ENCODE results near the gene CTNNA3.
"Not testable (repeated sequence)": the region's sequence is repeated elsewhere in the genome, so short reads cannot be mapped to it uniquely, and the experiment has no call there.

Gene CTNNA3

DNA sequence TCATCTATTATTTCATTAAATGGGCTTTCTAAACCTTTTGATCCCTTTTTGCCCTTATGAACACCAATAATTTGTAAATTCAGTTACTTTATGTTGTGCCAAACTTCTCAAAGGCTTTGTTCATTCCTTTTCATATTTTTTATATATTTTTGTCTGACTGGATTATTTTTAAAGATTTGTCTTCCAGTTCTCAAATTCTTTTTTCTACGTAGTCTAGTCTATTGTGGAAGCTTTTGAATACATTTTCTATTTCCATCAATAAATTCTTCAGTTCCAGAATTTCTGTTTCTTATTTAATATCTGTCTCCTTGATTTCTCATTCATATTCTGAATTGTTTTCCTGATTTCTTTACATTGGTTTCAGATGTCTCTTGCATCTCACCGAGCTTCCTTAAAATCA, 108.2 kb downstream of the CTNNA3 start:
- Histone ChIP-seq H3K4me1 (ENCODE audit: control insufficient read depth, insufficient read depth, low read length) (no peaks in the 10 kb centered on the region), H3K36me3 (ENCODE audit: control insufficient read depth, insufficient read depth, low read length) (no peaks in the 10 kb centered on the region), H3K9me3 (ENCODE audit: control insufficient read depth, low read length) (no peaks in the 10 kb centered on the region), H3K27me3 (ENCODE audit: control insufficient read depth, insufficient read depth, low read length) (no peaks in the 10 kb centered on the region), H3K4me3 (ENCODE audit: low read length) (no peak overlapping the region), H3K9ac (ENCODE audit: low read length) (no peak overlapping the region)

DNA sequence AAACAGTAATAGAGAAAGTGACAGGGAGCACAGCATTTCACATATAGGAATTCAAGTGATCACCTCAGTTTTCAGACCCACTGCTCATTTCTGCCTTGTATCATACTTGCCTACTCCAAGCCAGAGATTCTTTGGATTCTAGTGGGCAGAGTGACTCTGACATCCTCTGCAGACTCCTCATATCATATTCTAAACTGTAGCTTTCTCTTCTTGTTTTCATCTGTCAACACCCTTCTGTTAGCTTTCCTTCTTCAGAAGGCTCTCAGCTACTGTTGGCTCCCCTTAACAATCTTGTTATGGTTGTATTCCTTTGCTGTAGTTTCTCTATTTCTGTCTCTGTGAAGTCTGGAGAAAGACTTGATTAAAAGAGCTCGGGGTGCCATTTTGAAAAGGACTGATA, 120.5 kb downstream of the CTNNA3 start:
- Histone ChIP-seq H3K27me3 (ENCODE audit: control insufficient read depth, insufficient read depth, low read length) (no peaks in the 10 kb centered on the region), H3K4me1 (ENCODE audit: control insufficient read depth, insufficient read depth, low read length) (no peaks in the 10 kb centered on the region), H3K4me3 (ENCODE audit: low read length) (no peak overlapping the region), H3K9ac (ENCODE audit: low read length) (no peak overlapping the region), H3K9me3 (ENCODE audit: control insufficient read depth, low read length) (no peaks in the 10 kb centered on the region), H3K36me3 (ENCODE audit: control insufficient read depth, insufficient read depth, low read length) (no peaks in the 10 kb centered on the region)

DNA sequence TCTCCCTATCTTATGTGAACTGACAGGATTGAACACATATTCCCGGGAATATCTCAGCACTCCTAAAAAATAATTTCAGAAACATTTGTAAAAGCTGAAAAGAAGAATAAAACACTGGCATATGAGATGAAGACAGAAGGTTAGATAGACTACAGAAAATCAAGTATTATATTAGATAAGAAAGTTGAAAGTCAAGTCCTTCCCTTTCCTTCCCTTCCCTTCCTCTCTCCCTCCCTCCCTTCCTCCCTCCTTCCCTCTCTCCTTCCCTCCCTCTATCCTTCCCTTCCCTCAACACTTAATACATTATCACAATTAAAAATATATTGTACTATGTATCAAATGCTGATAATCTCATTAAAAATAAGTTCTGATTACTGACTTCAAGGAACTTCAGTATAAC, 122.5 kb downstream of the CTNNA3 start:
- H3K9ac ChIP-seq (ENCODE audit: low read length) = no peak overlapping the region
- H3K4me3 ChIP-seq (ENCODE audit: low read length) = no peak overlapping the region
- H3K4me1 ChIP-seq (ENCODE audit: control insufficient read depth, insufficient read depth, low read length) = no peaks in the 10 kb centered on the region
- no peaks in the 10 kb centered on the region for H3K36me3 ChIP-seq (ENCODE audit: control insufficient read depth, insufficient read depth, low read length)
- no peaks in the 10 kb centered on the region for H3K9me3 ChIP-seq (ENCODE audit: control insufficient read depth, low read length)
- no peaks in the 10 kb centered on the region for H3K27me3 ChIP-seq (ENCODE audit: control insufficient read depth, insufficient read depth, low read length)

DNA sequence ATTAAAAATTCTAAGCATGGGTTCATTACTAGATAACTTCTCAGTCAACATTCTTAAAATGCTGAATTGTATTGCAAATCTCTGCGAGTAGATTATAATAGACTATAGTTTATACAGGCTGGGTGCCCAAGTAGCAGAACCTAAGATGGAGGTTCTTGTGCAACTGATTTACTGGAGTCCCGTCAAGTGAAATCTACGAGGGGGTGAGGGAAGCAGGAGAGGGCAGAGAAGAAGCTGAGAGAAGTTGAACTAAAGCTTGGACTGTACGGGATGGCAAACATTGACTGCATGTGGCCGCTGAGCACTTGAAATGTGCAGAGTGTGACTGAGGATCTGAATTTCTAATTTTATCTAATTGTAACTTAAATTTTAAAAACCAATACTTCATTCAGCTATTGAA, 124.5 kb downstream of the CTNNA3 start:
- no peaks in the 10 kb centered on the region for H3K27me3 ChIP-seq (ENCODE audit: control insufficient read depth, insufficient read depth, low read length)
- no peaks in the 10 kb centered on the region for H3K4me1 ChIP-seq (ENCODE audit: control insufficient read depth, insufficient read depth, low read length)
- no peaks in the 10 kb centered on the region for H3K36me3 ChIP-seq (ENCODE audit: control insufficient read depth, insufficient read depth, low read length)
- no peak overlapping the region for H3K4me3 ChIP-seq (ENCODE audit: low read length)
- no peak overlapping the region for H3K9ac ChIP-seq (ENCODE audit: low read length)
- H3K9me3 ChIP-seq (ENCODE audit: control insufficient read depth, low read length) = no peaks in the 10 kb centered on the region

GRCh38 chr10:67558311-67558710, 137.7 kb downstream of the CTNNA3 start:
- not testable (repeated sequence) for H3K9me3 ChIP-seq (ENCODE audit: control insufficient read depth, low read length); H3K9ac ChIP-seq (ENCODE audit: low read length); H3K4me3 ChIP-seq (ENCODE audit: low read length); H3K4me1 ChIP-seq (ENCODE audit: control insufficient read depth, insufficient read depth, low read length); H3K27me3 ChIP-seq (ENCODE audit: control insufficient read depth, insufficient read depth, low read length); H3K36me3 ChIP-seq (ENCODE audit: control insufficient read depth, insufficient read depth, low read length)

DNA sequence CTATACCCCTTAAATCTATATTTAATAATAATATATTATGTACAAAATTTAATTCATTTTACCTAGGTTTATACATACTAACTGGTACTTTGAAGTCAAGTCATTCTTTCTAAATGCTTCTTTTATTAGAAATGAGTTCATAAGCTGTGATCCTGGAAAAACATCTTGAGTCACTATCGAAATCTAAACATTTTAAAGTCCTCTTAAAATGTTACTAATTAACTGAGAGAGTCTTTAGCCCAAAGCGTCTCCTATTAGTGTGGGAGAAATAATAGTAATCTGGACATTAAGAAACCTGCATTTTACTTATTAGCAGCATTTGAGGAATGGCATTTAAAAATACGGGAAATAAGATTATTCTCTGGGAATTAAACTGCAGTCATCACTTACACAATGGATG, 142.7 kb downstream of the CTNNA3 start:
- Histone ChIP-seq H3K27me3 (ENCODE audit: control insufficient read depth, insufficient read depth, low read length) (no peaks in the 10 kb centered on the region), H3K36me3 (ENCODE audit: control insufficient read depth, insufficient read depth, low read length) (no peaks in the 10 kb centered on the region), H3K4me3 (ENCODE audit: low read length) (no peak overlapping the region), H3K9me3 (ENCODE audit: control insufficient read depth, low read length) (no peaks in the 10 kb centered on the region), H3K9ac (ENCODE audit: low read length) (no peak overlapping the region), H3K4me1 (ENCODE audit: control insufficient read depth, insufficient read depth, low read length) (no peaks in the 10 kb centered on the region)

- H3K4me1 ChIP-seq (ENCODE audit: control insufficient read depth, insufficient read depth, low read length) = no peaks in the 10 kb centered on the region
- no peaks in the 10 kb centered on the region for H3K36me3 ChIP-seq (ENCODE audit: control insufficient read depth, insufficient read depth, low read length)
- no peak overlapping the region for H3K4me3 ChIP-seq (ENCODE audit: low read length)
- H3K9me3 ChIP-seq (ENCODE audit: control insufficient read depth, low read length) = no peaks in the 10 kb centered on the region
- no peaks in the 10 kb centered on the region for H3K27me3 ChIP-seq (ENCODE audit: control insufficient read depth, insufficient read depth, low read length)
- no peak overlapping the region for H3K9ac ChIP-seq (ENCODE audit: low read length)
Observed at GRCh38 chr10:67550838-67551402, 145.1 kb downstream of the CTNNA3 start.

DNA sequence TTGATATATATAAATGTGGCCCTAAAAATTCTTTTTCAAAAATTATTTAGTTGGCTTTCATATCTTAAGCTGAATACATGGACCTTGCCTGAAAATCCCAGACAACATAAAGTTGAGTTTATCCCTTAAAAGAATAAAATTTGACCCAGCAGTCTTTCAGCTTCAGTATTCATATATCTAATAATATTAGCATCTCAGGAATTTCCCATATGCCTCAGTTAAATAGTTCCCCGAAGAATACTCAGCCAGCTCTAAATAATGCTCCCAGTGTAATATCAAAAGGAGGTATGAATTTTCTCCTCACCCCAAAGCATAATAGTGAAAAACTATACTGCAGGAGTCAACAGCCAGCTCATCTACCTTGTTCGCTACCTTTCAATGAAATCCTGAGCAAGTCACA, 145.9 kb downstream of the CTNNA3 start:
- Histone ChIP-seq H3K27me3 (ENCODE audit: control insufficient read depth, insufficient read depth, low read length) (no peaks in the 10 kb centered on the region), H3K4me1 (ENCODE audit: control insufficient read depth, insufficient read depth, low read length) (no peaks in the 10 kb centered on the region), H3K36me3 (ENCODE audit: control insufficient read depth, insufficient read depth, low read length) (no peaks in the 10 kb centered on the region), H3K9ac (ENCODE audit: low read length) (no peak overlapping the region), H3K9me3 (ENCODE audit: control insufficient read depth, low read length) (no peaks in the 10 kb centered on the region), H3K4me3 (ENCODE audit: low read length) (no peak overlapping the region)

- Histone ChIP-seq H3K4me1 (ENCODE audit: control insufficient read depth, insufficient read depth, low read length) (no peaks in the 10 kb centered on the region), H3K9ac (ENCODE audit: low read length) (no peak overlapping the region)
Observed at GRCh38 chr10:67549390-67549789, 146.6 kb downstream of the CTNNA3 start.

GRCh38 chr10:67541411-67541810, 154.6 kb downstream of the CTNNA3 start:
- no peaks in the 10 kb centered on the region for H3K4me1 ChIP-seq (ENCODE audit: control insufficient read depth, insufficient read depth, low read length)
- no peaks in the 10 kb centered on the region for H3K27me3 ChIP-seq (ENCODE audit: control insufficient read depth, insufficient read depth, low read length)
- H3K36me3 ChIP-seq (ENCODE audit: control insufficient read depth, insufficient read depth, low read length) = no peaks in the 10 kb centered on the region
- H3K9me3 ChIP-seq (ENCODE audit: control insufficient read depth, low read length) = no peaks in the 10 kb centered on the region
- H3K4me3 ChIP-seq (ENCODE audit: low read length) = no peak overlapping the region
- H3K9ac ChIP-seq (ENCODE audit: low read length) = no peak overlapping the region

More at GRCh38 chr10:67549390-67549789, 146.6 kb downstream of the CTNNA3 start:
- no peaks in the 10 kb centered on the region for H3K27me3 ChIP-seq (ENCODE audit: control insufficient read depth, insufficient read depth, low read length)
- H3K4me3 ChIP-seq (ENCODE audit: low read length) = no peak overlapping the region
- no peaks in the 10 kb centered on the region for H3K36me3 ChIP-seq (ENCODE audit: control insufficient read depth, insufficient read depth, low read length)
- no peaks in the 10 kb centered on the region for H3K9me3 ChIP-seq (ENCODE audit: control insufficient read depth, low read length)

GRCh38 chr10:67539312-67539711, 156.7 kb downstream of the CTNNA3 start:
- Histone ChIP-seq H3K27me3 (ENCODE audit: control insufficient read depth, insufficient read depth, low read length) (no peaks in the 10 kb centered on the region), H3K4me3 (ENCODE audit: low read length) (no peak overlapping the region), H3K4me1 (ENCODE audit: control insufficient read depth, insufficient read depth, low read length) (no peaks in the 10 kb centered on the region), H3K9ac (ENCODE audit: low read length) (no peak overlapping the region), H3K36me3 (ENCODE audit: control insufficient read depth, insufficient read depth, low read length) (no peaks in the 10 kb centered on the region), H3K9me3 (ENCODE audit: control insufficient read depth, low read length) (no peaks in the 10 kb centered on the region)

- H3K36me3 ChIP-seq (ENCODE audit: control insufficient read depth, insufficient read depth, low read length) = no peaks in the 10 kb centered on the region
Observed at GRCh38 chr10:67537906-67538305, 158.1 kb downstream of the CTNNA3 start.

DNA sequence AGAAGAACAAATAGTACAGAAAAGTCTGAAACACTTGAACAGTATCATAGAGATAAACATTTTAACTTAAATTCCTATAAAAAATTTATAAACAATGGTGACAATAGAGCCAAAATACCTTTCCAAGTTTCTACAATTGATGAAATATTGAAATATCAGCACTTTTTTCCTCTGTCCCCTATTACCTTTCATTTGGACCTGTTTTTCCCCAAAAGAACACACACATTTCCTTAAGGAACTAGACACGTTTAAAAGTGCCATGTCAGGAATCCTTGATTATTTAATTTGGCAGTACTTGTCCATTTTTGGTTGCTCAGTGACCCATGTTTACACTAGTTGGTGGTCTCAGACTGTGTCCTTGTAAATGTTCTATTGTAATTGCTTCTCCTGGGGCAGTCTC, 162.6 kb downstream of the CTNNA3 start:
- Histone ChIP-seq H3K27me3 (ENCODE audit: control insufficient read depth, insufficient read depth, low read length) (no peaks in the 10 kb centered on the region), H3K36me3 (ENCODE audit: control insufficient read depth, insufficient read depth, low read length) (no peaks in the 10 kb centered on the region), H3K4me1 (ENCODE audit: control insufficient read depth, insufficient read depth, low read length) (no peaks in the 10 kb centered on the region), H3K4me3 (ENCODE audit: low read length) (no peak overlapping the region), H3K9me3 (ENCODE audit: control insufficient read depth, low read length) (no peaks in the 10 kb centered on the region), H3K9ac (ENCODE audit: low read length) (no peak overlapping the region)

More at GRCh38 chr10:67537906-67538305, 158.1 kb downstream of the CTNNA3 start:
- Histone ChIP-seq H3K9me3 (ENCODE audit: control insufficient read depth, low read length) (no peaks in the 10 kb centered on the region), H3K9ac (ENCODE audit: low read length) (no peak overlapping the region), H3K4me3 (ENCODE audit: low read length) (no peak overlapping the region), H3K4me1 (ENCODE audit: control insufficient read depth, insufficient read depth, low read length) (no peaks in the 10 kb centered on the region), H3K27me3 (ENCODE audit: control insufficient read depth, insufficient read depth, low read length) (no peaks in the 10 kb centered on the region)
